Activated CD8-positive, alpha-beta memory T cell treated with anti-CD3 and anti-CD28 coated beads for 4 hours (primary cell): Measurements from ENCODE around the gene SGMS1.

Experiments used
- DNase-seq, 2 donors: peaks; one replicate each; pipeline ENCODE4 v3.0.0-alpha.2; 2020; ENCODE audit warnings: low read depth in 2 of 2

SGMS1 gene

DNA sequence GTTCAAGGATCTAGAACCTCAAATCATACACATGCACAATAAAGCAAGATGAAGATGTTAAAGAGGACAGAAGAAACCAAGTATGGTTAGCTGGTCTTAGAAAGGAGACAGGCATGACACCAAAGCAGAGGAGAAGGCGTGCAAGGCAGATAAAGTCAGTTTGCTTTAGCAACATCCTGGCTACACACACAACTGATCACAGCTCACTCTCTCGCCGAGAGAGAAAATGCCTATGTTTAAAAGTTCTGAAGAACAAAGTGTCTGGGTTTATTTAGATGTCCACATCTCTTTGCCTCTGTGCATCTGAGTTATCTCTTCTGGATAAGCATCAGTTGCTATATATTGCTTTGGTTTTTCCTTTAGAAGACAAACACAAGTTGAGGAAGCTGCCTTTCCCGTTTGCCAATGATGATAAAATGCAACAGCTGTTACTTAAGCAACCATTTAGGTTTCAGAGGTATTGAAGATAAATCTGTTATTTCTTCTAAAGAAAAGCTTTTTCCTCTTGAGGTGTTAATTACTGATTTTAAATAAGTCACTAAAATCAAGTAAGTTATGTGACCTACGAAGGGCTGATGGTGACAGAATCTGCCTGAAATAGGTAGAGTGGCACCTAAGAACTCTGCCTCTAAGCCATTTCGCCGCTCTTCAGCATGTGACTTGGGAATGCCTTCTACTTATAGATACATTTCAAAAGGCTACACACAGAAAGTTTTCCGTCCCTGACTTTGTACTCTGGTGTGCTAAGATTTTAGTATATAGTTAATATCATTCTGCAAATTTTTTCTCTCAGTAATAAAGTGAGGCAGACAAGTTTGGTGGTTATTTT, 226.2 kb downstream of the SGMS1 start:
- DNase-seq: no peak

DNA sequence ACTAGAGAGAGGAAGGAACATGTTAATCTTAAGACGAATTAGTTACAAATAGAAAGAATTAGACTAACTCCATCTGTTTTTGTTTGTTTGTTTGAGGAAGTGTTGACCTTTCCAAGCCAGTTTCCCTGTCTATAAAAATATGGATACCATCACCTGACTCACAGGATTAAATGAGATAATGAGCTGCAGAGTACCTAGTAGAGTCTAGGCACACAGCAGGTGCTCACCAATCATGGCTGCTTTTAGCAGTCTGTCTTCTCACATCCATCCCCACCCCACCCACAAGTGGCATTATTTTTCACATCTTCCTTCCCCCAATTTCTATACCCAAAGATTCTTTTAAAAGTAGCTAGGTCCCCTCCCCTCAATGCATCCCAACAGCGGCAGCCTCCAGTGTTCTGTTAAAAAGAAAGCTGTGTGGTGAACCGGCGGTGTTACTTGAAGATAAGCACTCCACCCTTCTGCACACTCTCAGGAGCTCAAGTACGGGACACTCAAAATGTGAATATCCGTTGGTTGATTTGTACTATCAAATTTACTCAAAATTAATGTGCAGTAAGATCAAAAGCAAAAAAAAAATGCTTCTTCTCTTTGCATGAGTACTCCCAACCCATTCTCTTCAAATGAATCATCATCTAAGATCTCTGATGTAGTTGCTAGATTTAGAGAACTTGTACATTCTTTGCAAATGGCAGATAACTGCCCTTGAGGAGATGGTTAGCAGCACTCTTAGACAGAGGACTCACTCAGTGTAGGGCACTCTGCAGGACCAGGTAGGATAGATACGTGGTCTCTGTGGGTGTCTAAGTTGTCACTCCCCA, 227.1 kb downstream of the SGMS1 start:
- no peak for DNase-seq

DNA sequence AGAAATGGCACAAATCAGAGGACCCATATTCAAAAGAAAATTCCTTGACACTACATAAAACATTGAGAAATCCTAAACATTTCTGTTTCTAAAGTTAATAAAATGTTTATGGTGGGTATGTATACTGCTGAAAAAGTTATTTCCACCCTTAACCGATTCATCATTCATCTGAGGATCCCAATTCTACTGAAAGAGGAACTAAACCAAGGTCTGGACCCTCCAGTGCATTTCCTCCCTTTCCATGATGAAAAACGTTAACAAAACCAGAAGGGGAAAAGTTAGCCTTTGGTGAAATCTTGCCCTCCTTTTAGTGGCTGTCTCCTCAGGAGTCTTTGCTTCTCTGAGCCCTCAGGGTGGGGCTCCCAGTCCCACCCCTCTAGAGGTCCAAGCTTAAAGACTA, 227.9 kb downstream of the SGMS1 start:
- DNase-seq: no peak

DNA sequence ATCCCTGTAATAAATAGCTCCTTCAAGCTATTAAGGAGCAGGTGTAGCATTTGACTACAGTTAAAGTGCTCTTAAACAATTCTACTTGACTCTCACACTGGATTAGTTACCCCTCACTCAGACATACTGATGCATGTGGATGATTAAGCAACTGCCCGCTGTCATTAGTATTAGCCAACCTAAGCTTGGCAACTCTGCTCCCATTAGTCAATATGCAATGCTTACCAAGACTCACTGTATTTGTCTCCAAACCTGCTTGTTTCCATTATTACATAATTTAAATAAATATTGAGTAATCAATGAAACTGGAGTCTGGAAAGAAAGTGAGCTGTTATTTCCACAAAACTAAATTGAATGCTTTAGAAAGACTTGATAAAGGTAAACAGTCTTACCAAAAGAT, 228.5 kb downstream of the SGMS1 start:
- no peak for DNase-seq

DNA sequence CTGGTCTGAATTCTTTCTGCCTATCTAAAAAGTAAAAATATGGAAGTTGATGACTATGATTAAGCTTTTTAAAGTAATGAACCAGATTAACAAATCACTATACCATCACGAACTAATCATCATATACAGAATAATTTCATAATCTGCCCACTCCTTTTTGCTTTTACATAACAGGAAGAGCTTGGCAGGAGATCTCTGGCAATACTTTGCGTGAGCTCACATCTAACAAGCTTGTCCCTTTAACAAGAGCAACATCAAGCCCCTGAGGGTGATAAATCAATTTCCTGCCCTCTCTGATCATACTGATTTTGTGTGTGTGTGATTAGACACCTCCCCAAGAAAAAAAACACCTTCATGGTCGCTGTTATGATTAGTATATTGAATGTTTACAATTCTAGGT, 228.9 kb downstream of the SGMS1 start:
- DNase-seq: no peak

DNA sequence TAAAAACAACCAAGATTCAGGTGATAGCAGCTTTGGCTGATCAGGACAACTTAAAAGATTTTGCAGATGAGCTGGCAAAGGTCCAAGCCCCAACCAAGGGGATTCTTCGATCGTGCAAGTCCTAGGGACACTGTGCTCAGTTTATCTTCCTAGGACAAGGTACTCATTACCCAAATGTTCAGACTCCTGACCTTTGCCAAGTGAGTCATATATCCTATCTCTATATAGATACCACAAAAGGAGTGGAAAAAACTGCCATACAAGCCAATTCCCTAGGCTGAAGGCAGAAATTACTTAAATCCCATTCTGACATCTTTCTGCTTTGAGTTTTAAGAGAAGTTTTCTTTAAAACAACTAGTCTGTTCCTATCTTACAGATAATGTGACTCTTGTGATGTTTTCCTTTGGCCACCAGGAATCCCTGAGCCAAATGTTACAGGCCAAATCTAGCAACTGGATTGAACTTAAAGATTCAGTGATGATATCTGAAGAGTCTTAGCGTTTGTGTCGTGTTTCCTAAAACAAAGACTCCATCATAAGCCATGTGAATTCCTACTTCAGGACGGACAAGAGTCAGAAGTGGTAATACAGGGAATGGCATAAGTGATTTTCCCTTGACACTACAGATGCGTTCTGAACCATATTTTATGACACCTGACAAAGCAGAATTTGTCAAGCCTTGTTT, 229.8 kb downstream of the SGMS1 start:
- DNase-seq: no peak

DNA sequence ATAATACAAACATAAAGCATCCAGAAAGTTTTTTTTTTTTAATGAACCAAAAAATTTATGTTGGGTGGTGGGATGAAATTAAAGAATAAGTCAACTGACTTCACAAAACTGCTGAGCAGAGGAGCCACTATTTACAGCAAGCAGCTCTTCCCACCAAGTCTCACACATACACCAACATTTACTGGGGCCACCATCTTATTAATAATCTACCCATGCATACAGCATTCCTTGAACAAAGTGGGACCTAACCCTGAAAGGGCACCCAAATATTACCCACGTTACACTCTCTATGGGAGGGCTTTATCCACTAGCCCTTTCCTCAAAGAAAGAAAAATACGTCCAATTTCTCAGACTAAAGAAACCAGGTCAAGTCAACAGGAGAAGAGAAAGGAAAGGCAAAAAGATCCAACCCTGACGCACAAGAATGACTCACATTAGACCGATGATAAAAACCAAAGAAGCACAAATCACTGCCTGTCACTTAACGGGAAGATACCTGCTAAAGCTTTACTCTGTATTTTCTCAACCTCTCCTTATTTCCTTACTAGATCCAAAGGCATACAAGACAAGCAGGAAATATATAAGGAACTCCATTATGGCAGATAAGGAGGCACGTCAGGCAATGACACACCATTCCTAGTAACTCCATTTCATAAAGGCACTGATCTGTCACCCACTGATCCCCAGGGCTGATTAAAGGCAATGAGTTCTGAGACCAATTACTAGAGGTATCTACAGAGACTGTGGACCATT, 230.6 kb downstream of the SGMS1 start:
- no peak for DNase-seq

DNA sequence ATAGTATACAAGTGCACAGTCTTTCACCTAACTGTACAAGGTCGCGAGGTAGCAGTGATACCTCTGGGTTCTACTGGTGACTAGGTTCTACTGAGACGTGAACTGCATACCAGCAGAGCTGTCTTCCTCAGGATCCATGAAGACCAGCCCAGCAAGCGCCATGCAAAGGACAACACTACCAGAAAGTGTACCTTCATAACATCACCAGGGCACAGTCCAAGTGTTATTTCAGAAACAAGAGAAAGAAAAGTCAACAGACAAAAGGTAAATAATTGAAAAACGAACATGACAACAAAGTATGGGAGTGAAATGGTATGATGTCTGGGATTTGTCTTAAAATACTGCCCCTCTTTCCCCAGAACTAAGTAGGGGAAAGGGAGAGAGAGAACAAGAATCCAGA, 231.3 kb downstream of the SGMS1 start:
- DNase-seq: no peak

DNA sequence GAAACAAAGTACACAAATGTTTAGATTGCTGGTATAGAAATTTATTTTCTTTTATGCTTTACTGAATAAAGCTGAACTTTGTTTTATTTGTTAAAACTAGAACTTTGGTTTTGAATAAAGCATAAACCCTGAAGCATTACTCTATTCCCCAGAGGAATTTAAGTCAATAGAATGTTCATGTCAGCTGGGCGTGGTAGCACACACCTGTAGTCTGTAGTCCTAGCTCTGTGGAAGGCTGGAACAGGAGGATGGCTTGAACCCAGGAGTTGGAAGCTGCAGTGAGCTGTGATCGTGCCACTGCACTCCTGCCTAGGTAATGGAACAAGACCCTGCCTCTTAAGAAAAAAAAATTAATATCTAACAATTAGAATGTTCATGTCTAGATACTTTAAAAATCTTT, 233.5 kb downstream of the SGMS1 start:
- DNase-seq: no peak

DNA sequence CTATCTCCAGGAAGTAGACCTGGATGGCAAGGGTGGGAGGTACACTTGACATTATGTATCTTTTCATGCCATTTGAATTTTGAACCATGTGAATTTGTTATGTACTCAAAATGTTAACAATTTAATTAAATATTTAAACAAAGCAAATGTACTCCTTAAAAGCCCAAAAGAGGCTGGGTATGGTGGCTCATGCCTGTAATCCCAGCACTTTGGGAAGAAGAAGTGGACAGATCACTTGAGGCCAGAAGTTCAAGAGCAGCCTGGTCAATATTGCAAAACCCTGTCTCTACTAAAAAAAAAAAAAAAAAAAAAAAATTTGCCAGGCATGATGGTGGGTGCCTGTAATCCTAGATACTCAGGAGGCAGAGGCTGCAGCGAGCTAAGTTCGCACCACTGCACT, 235.6 kb downstream of the SGMS1 start:
- DNase-seq: no peak

DNA sequence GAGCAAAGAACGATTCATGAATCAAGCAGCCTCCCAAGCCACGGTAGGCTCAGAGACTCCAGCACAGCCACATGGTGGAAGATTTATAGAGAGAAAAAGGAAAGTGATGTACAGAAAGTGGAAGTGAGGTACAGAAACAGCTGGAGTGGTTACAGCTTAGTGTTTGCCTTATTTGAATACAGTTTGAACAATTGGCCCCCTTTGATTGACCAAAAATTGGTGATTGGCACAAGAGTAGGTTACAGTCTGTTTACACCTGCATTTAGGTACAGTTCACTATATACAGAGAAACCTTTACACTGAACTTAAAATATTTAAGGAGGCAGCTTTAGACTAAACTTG, 236.1 kb downstream of the SGMS1 start:
- no peak for DNase-seq

DNA sequence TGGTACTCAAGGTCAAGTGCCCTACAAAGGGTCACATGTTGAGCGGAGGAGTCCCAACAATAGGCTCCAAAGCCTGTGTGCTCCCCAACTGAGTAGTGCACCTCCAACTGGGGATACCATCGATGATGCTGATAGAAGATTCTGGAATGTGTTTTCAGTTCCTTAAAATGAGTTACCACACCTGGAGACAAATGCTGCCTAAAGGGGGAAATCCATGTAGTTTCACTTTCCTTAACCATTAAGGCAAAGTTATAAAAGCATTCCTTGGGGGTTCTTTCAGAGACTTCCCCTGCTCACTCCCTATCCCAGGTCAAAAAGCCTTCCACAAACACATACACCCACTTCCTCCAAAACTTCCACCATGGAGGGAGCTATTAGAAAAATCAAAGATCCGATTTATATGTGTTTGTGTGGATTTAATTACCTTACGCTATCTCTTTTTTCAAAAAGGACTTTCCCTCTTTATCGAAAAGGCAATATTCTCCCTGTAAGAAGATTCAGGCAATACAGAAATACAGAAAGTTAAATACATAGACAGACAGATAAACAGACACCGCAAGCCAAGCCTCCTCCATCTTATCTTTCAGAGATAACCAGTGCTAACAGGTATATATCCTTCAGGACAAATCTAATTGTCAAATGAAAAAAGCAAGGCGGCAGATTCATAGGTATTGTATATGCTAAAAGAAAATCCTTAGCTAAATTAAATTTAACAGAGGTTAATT, 236.6 kb downstream of the SGMS1 start:
- no peak for DNase-seq

DNA sequence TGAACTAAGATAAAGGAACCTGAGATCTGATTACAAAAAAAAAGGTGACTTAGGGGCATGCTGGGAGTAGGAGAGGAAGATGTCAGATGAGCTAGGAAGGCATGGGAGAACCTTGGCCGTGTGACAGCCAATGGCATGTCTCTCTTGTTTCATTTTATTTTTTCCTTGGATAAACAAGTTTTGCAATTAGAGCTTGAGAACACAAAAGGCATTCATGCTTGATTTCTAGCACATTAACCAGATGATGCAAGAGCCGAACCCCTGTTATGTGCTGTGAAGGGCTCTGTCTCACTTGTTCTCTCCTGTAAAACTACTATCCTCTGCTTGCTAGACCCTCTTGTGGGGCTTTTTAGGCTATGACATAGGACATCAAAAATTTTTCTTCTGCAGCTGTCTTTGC, 238.1 kb downstream of the SGMS1 start:
- DNase-seq: no peak

DNA sequence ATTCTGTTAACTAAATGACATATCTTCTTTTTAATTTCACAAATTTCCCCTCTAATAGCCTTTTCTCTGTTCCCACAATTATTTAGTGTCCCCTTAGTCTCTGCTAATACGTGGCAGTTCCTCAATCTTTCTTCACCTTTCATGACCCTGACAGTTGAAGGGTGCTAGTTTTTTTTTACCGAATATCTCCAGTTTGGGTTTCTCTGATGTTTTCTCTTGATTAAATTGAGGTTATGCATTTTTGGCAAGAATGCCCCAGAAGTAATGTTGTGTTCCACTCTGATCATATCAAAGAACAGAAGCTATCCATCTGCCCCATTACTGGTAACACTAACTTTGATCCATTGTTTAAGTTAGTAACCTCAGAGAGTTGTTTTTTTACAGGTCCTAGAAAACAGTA, 238.9 kb downstream of the SGMS1 start:
- no peak for DNase-seq

DNA sequence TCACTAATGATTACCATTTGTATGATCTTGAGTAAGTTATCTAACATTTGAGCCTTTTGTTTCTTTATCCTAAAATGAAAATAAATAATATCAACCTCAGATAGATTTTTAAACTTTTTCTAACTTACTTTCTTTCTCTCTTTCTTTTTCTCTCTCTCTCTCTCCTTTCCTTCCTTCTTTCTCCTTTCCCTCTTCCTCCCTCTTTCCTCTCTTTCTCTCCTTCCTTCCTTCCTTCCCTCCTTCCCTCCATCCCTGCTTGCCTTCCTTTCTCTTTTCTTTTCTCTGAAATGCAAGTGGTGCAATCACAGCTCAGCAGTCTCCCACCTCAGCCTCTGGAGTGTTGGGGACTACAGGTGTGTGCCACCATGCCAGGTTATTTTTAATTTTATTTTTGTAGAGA, 239.5 kb downstream of the SGMS1 start:
- no peak for DNase-seq

DNA sequence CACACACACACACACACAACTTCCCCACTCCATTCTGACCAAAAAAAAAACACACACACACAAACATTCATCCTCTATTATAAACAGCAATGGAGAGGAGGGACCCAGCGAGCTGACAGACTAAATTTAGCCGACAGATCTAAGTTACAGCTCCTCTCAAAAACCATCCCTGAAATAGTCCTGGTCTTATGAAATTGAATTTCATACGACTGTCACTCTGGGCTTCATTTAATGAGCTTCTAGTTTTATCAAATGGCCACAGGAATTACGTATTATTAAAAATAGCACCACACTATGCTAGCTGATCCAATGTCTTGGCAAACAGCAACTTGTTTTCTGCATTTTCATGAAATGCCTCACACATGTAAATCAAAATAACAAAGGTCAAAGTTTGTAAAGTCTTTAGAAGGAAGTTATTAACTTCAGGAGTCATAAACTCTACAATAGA, 241.2 kb downstream of the SGMS1 start:
- DNase-seq: no peak

DNA sequence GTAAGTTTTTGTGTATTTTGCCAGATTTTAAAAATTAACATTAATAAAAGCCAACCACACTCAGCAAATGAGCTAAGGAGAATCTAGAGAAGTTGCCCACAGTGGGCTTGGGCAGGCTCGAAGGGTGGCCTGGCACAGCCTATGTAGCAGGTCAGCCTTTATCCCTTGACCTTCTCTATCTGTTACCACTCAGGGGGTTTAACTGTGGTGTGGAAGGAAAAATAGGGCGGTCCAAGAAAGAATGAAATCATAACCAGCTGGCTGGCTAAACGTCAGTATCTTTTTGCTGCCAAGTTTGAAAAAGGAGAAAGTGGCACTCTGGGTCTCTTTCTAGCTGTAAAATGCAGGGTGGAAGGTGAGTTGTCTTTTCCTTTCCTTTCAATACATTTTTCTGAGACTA, 242.1 kb downstream of the SGMS1 start:
- DNase-seq: no peak

DNA sequence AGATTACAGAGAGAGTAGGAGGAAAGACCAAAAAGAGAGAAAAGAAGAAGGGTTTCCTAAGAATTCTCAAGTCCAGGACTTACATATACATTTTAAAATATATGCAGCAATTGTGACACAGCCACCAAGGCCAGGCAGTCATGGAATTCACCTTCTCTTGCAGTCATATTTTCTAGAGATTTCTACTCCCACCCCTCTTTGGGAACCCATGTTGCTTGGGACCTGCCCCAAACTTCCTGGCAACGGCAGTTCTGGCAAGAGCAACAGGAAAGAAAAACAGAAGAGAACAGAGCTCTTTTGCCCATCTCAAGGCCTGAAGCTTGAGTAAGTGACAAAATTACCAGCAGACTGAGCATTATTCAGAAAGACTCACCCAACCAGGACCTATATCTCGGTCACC, 244.1 kb downstream of the SGMS1 start:
- DNase-seq: no peak

DNA sequence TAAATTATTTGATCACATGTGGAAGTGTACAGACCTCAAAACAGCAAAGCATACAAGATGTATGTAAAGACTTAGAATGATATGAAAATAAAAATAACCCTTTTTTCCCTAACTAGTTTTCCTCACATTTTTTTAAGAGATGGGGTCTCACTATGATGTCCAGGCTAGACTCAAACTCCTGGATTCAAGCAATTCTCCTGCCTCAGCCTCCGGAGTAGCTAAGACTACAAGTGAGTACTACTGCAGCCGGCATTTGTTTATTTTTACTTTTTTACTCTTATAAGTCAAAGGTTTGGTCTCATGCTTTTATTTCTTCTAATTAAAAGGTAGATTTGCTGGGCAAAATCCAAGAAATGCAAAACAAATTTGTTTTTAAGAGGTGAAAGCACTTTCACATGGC, 248.0 kb downstream of the SGMS1 start:
- DNase-seq: no peak

DNA sequence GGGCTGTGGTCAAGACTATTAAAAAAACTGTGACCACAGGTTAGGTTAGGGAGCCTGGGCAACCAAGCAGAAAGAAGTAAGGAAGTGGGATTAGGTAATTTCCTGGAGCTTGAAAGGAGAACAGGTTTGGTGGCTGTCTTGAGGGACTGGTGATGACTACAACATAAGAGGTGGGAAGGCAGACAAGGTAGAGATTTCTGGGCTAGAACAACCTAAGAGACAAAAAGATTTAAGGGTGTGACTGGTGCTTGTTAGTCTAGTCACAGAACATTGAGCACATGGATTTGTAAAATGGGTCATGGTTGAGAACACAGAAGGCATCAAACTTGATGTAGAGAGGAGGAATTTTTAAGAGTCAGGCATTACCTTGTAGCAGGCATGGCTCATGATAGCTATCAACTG, 248.7 kb downstream of the SGMS1 start:
- DNase-seq: no peak

DNA sequence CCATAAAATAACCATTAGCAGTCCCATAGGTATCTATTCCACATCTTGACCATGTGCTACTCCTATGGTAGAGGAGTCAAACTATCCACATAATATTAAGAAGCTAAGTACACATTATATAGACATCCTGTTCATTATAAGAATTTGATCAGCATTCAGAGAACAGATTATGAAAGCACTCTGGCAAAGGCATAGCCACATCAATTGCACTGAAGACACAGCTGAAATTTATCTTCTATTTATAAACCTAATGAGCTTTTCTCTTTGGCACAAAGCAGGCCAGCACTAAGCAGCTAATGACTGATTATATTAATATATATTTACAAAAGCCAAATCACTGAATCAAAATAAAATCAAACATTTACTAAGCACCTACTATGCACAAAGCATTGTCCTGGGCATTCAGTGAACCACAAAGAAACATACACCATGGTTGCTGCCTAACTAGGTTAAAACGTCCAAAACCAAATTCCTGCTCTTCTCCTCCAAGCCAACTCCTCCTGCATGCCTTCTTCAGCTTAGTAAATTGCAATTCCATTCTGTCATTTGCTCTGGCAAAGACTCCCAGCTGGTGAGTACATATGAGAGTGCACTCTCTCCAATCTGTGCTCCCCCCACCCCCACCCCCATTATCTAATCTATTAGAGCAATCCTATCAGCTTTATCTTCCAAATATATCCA, 249.8 kb downstream of the SGMS1 start:
- DNase-seq: no peak
